Measurements from ENCODE around the gene GALNT17.

- TF ChIP-seq, protein P1, sequence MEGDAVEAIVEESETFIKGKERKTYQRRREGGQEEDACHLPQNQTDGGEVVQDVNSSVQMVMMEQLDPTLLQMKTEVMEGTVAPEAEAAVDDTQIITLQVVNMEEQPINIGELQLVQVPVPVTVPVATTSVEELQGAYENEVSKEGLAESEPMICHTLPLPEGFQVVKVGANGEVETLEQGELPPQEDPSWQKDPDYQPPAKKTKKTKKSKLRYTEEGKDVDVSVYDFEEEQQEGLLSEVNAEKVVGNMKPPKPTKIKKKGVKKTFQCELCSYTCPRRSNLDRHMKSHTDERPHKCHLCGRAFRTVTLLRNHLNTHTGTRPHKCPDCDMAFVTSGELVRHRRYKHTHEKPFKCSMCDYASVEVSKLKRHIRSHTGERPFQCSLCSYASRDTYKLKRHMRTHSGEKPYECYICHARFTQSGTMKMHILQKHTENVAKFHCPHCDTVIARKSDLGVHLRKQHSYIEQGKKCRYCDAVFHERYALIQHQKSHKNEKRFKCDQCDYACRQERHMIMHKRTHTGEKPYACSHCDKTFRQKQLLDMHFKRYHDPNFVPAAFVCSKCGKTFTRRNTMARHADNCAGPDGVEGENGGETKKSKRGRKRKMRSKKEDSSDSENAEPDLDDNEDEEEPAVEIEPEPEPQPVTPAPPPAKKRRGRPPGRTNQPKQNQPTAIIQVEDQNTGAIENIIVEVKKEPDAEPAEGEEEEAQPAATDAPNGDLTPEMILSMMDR (IDR thresholded peaks at IDR 0.05; ENCODE audit: poor library complexity, severe bottlenecking), result no peak
- TF ChIP-seq TAF1 (IDR thresholded peaks at IDR 0.05; ENCODE audit: low read depth) (no peak), RAD21 (conservative IDR thresholded peaks at IDR 0.05) (no peak), EP300 (conservative IDR thresholded peaks at IDR 0.05; ENCODE audit: poor library complexity, severe bottlenecking) (no peak), EZH2 (IDR thresholded peaks at IDR 0.05; ENCODE audit: borderline replicate concordance, insufficient read depth, low read length, poor library complexity, severe bottlenecking) (no peak), POLR2AphosphoS5 (IDR thresholded peaks at IDR 0.05) (no peak)
- TF ChIP-seq, protein P2, sequence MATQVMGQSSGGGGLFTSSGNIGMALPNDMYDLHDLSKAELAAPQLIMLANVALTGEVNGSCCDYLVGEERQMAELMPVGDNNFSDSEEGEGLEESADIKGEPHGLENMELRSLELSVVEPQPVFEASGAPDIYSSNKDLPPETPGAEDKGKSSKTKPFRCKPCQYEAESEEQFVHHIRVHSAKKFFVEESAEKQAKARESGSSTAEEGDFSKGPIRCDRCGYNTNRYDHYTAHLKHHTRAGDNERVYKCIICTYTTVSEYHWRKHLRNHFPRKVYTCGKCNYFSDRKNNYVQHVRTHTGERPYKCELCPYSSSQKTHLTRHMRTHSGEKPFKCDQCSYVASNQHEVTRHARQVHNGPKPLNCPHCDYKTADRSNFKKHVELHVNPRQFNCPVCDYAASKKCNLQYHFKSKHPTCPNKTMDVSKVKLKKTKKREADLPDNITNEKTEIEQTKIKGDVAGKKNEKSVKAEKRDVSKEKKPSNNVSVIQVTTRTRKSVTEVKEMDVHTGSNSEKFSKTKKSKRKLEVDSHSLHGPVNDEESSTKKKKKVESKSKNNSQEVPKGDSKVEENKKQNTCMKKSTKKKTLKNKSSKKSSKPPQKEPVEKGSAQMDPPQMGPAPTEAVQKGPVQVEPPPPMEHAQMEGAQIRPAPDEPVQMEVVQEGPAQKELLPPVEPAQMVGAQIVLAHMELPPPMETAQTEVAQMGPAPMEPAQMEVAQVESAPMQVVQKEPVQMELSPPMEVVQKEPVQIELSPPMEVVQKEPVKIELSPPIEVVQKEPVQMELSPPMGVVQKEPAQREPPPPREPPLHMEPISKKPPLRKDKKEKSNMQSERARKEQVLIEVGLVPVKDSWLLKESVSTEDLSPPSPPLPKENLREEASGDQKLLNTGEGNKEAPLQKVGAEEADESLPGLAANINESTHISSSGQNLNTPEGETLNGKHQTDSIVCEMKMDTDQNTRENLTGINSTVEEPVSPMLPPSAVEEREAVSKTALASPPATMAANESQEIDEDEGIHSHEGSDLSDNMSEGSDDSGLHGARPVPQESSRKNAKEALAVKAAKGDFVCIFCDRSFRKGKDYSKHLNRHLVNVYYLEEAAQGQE (IDR thresholded peaks at IDR 0.05; ENCODE audit: borderline replicate concordance), result no peak
Observed at GRCh38 chr7:71221549-71221948, 89.6 kb downstream of the GALNT17 start.

All from neural cell (in vitro differentiated cells).